Endometrial microvascular endothelial cells (primary cell): Measurements from ENCODE around the gene AAMDC. TPM values are rescaled to one million over a fixed set of nuclear protein-coding genes. Genes with fewer than 3 reads are reported as not detected.
"Not testable (repeated sequence)": the region's sequence is repeated elsewhere in the genome, so short reads cannot be mapped to it uniquely, and the experiment has no call there.

Experiments
- in situ Hi-C: cut with HindIII; loops from 2 replicates; pipeline ENCODE4 v1.10.0; 2017; ENCODE audit warnings: low sequenced_read_pairs, low pct_unique_long_range_greater_than_20kb; ENCODE audit errors: inconsistent ontology term
- total RNA-seq: library from RNA; depleted of rRNA; stranded (reverse); fragments of >200 nt; gene quantifications from one replicate; pipeline ENCODE4 v1.2.3, GENCODE V29; 2015; ENCODE audit errors: inconsistent ontology term

AAMDC gene
- total RNA-seq, 1 donor from 2014 or later, result 70.6 TPM

DNA sequence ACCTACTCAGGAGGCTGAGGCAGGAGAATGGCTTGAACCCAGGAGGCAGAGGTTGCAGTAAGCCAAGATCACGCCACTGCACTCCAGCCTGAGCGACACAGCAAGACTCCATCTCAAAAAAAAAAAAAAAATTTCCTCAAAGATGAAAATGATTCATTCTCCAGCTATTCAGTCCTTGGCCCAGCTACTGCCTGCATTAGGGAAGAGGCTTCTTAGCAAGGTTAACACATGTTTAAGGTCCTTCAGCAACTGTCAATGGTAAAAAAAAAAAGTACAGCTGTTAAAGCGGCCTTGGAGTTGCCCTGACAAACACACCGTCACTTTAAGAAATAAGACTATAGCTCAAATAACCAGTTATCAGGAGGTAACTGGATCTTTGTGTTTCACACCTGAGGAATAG, 57.3 kb downstream of the AAMDC start:
- in situ Hi-C loops, result not testable (repeated sequence)

DNA sequence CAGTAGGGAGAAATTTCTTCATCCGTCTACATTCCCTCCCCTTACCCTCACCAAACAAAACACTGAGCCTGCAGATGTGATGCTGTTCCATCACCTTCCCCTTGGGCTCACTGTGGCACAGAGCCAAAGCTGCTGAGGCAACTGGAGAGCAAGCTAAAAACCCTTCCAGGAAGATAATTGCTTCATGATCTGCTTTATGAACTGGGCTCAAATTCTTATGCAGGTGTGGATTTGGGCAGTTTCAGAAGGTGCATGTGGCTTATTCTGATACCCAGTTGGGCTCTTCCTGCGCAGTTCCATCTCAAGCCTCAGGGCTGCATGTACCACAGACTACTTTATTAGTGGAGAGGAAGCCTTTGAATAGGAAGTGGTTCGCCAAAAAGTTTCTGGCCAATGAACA, 58.3 kb downstream of the AAMDC start:
- in situ Hi-C loops, result no loop called here

DNA sequence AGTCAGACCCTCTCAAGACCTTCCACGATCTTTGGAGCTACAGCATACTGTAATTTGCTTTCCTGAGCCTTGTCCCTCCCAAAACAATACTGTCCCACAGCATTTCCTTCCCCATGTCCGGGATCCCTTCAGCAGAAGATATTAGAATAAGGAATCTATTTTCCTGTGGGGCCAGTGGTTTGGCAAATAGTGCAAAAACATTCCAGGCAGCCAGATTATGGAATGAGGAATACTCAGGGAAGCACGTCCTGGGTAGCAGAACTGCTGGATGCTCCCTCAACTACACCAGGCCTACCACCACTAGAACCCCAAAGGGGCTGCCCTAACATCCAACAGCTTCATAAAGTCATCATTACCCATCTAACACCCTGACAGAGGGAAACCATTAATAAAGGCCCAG, 61.5 kb downstream of the AAMDC start:
- in situ Hi-C loops, result no loop called here

GRCh38 chr11:77883775-77884174, 62.8 kb downstream of the AAMDC start:
- in situ Hi-C loops, result no loop called here

- in situ Hi-C loops, result no loop called here
Measured at GRCh38 chr11:77884186-77884828, 63.4 kb downstream of the AAMDC start.

DNA sequence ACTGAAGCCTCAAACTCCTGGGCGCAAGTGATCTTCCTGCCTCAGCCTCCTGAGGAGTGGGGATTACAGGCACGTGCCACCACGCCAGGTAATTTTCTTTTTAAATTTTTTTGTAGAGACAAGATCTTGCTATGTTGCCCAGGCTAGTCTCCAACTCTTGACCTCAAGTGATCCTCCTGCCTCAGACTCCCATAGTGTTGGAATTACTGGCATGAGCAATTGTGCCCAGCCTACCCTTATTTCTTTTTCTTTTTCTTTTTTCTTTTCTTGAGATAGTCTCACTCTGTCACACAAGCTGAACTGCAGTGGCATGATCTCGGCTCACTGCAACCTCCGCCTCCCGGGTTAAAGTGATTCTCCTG, 63.9 kb downstream of the AAMDC start:
- in situ Hi-C loops, result no loop called here

- in situ Hi-C loops, result no loop called here
Measured at GRCh38 chr11:77886401-77886800, 65.5 kb downstream of the AAMDC start.

DNA sequence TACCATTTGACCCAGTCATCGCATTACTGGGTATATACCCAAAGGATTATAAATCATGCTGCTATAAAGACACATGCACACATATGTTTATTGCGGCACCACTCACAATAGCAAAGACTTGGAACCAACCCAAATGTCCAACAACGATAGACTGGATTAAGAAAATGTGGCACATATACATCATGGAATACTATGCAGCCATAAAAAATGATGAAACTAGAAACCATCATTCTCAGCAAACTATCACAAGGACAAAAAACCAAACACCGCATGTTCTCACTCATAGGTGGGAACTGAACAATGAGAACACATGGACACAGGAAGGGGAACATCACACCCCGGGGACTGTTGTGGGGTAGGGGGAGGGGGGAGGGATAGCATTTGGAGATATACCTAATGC, 68.1 kb downstream of the AAMDC start:
- in situ Hi-C loops, result not testable (repeated sequence)

DNA sequence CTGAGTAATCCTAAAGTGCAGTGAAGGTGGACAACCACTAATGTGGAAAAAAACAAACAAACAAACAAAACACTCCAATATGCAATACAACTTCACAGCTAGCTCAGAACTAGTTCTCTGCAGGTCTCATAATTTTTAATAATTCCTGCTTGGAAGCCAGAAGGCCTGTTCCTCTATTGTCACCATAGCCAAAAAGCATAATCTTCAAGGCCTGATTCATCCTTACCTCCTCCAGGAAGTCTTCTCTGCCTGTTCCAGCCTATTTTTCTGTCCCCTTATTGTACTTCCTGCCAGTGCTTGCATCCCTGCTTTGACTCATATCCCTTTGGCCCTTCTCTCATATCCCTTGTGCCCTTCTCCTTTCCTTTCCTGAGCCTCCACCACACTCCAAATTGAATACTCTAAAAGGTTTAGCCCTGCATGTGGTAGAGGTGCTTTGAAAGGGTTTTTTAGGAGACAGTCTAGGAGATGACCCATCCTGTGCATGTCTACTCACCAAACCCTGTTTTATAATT, 69.2 kb downstream of the AAMDC start:
- in situ Hi-C loops, result not testable (repeated sequence)

- in situ Hi-C loops, result not testable (repeated sequence)
Measured at GRCh38 chr11:77890619-77891056, 69.7 kb downstream of the AAMDC start.

- in situ Hi-C loops, result not testable (repeated sequence)
Measured at GRCh38 chr11:77891256-77891655, 70.3 kb downstream of the AAMDC start.

DNA sequence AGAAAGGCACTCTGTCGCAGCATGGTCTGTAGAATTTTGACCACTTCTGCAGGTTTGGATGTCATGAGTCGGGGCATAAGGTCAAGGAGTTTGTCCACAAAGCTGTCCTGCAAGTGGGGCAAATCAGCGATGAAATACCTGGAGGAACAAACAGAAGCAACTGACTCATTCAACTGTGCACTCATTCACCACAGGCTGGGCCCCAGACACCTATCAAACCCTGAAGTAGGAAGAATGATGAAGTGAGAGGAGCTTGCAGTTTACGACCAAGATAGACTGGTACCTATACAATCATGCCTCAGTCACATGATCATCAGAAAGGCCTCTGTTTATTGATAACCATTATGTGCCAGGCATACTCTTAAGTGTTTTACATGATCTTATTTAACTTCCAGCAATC, 70.8 kb downstream of the AAMDC start:
- in situ Hi-C loops, result not testable (repeated sequence)

DNA sequence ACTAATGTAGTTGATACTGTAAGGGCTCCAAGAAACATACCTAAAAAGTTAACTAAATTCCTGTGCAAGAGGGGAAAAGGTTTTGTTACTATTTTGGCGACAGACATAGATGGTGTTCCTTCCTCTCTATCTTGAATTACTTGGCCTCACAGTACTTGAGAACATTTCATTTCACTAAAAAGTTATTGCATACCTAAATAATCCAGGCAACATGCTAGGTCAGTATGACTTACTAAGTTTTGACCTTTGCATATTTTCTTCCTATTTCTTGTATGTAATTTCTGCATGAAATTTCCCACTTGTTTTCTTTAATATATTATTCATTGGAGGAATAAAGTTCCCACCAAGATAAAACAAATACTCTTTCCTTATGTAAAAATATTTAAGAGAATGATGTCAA, 74.0 kb downstream of the AAMDC start:
- in situ Hi-C loops, result not testable (repeated sequence)

GRCh38 chr11:77908835-77909234, 87.9 kb downstream of the AAMDC start:
- in situ Hi-C loops, result no loop called here

DNA sequence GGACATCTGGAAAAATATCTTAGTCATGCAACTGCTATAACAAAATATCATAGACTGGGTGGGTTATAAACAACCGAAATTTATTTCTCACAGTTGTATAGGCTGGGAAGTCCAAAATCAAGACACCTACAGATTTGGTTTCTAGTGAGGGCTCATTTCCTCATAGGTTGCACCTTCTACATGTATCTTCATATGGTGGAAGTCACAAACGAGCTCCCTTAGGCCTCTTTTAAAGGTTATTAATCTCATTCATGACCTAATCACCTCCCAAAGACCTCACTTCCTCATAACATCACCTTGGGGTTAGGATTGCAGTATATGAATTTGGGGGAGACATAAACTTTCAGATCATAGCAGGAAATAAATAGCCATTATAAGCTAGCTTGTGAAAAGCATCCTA, 88.3 kb downstream of the AAMDC start:
- in situ Hi-C loops, result no loop called here

- in situ Hi-C loops, result not testable (repeated sequence)
Measured at GRCh38 chr11:77910828-77911227, 89.9 kb downstream of the AAMDC start.

GRCh38 chr11:77913608-77914306, 92.8 kb downstream of the AAMDC start:
- in situ Hi-C loops, result not testable (repeated sequence)

DNA sequence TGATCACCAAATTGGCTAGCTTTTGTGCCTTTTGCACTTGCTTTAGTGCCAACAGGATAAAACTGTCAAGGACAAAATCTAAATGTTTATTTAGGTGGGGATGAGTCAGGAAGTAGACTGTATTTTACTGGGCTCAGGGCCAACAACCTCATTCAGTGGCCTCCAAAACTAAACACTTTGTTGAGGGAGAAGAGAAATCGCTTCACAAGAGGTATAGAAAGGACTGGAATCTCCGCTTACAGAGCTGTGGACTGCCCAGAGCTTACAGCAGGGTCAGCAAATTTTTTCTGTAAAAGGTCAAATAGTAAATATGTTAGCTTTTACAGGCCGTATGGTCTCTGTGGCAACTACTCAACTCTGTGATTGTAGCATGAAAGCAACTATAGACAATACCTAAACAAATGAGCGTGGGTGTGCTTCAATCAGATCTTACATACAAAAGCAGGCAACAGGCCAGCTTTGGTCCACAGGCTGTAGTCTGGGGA, 93.4 kb downstream of the AAMDC start:
- in situ Hi-C loops, result not testable (repeated sequence)

GRCh38 chr11:77917713-77918112, 96.8 kb downstream of the AAMDC start:
- in situ Hi-C loops, result not testable (repeated sequence)
